K562 (cell line): Measurements from ENCODE around the gene RNF44. TPM values are rescaled to one million over a fixed set of nuclear protein-coding genes. Genes with fewer than 3 reads are reported as not detected.

Source experiments
- ARID3B ChIP-seq: fragments of 250-450 bp; sonication (Bioruptor Pico); IDR thresholded peaks from 2 replicates; pipeline ENCODE4 v1.4.0; 2020; ENCODE audit warnings: borderline replicate concordance
- EP400 ChIP-seq: fragments of 450-650 bp; IDR thresholded peaks from 2 replicates; pipeline ENCODE4 v1.6.1; 2017; ENCODE audit warnings: antibody characterized with exemption, mild to moderate bottlenecking, moderate library complexity
- HDAC1 ChIP-seq, 2 experiments: fragments of 450-650 bp; IDR thresholded peaks; 2 replicates each; pipeline ENCODE4 v1.6.1; 2016 to 2017; ENCODE audit warnings: inconsistent platforms in 1 of 2, mild to moderate bottlenecking in 1 of 2, moderate library complexity in 1 of 2
- HNRNPH1 ChIP-seq: fragments of 200-400 bp; formaldehyde crosslinking; optimal IDR thresholded peaks from 2 replicates; pipeline ENCODE3; 2017; ENCODE audit warnings: low read depth, mild to moderate bottlenecking, low read length, moderate library complexity
- MAFF ChIP-seq: IDR thresholded peaks from 2 replicates; pipeline ENCODE4 v1.6.1; 2012; ENCODE audit warnings: low read length, improper control_type of control experiment
- MTF1 ChIP-seq: fragments of 250-450 bp; sonication (Bioruptor Pico); IDR thresholded peaks from 2 replicates; pipeline ENCODE4 v1.9.0; 2021; ENCODE audit warnings: moderate library complexity, mild to moderate bottlenecking, inconsistent platforms, borderline replicate concordance
- TCF15 ChIP-seq: fragments of 250-450 bp; sonication (Bioruptor Pico); IDR thresholded peaks from 2 replicates; pipeline ENCODE4 v1.8.0; 2022; ENCODE audit warnings: moderate library complexity, mild to moderate bottlenecking, inconsistent platforms
- VEZF1 ChIP-seq: fragments of 200-800 bp; sonication (Bioruptor generic); IDR thresholded peaks from 2 replicates; pipeline ENCODE4 v1.6.1; 2017; ENCODE audit warnings: missing genetic modification characterization, missing compliant biosample characterization
- ZNF318 ChIP-seq, 2 experiments: fragments of 450-650 bp; IDR thresholded peaks; 2 replicates each; pipeline ENCODE4 v1.6.1; 2016; ENCODE audit warnings: mild to moderate bottlenecking in 2 of 2, borderline replicate concordance in 1 of 2, low read depth in 1 of 2, moderate library complexity in 1 of 2
- ZNF507 ChIP-seq: conservative IDR thresholded peaks from 2 replicates; pipeline ENCODE4 v1.6.1; 2017; ENCODE audit warnings: missing genetic modification characterization, missing compliant biosample characterization
- ZNF785 ChIP-seq: fragments of 250-450 bp; sonication (Bioruptor Pico); IDR thresholded peaks from 2 replicates; pipeline ENCODE4 v1.4.0; 2020; ENCODE audit warnings: mild to moderate bottlenecking
- polyA plus RNA-seq, 8 experiments: library from polyadenylated mRNA; depleted of rRNA in 4 of 8; stranded (reverse) in 5 of 8; unstranded in 3 of 8; fragments of >200 nt; fragmentation: Nextera tagmentation in 2 of 8; fragmentation: Illumina TruSeq in 1 of 8; extraction: Ambion mirVana in 2 of 8; extraction: Trizol in 1 of 8; gene quantifications; 2 replicates each; pipeline versions ENCODE4 v1.2.1 to v1.2.3, GENCODE V29; 2011 to 2014; ENCODE audit warnings: inconsistent platforms in 1 of 8, missing spikeins in 1 of 8
- total RNA-seq, 7 experiments: library from RNA; depleted of rRNA in 6 of 7; stranded (reverse); fragments of >200 nt in 6 of 7; fragmentation: Illumina TruSeq in 2 of 7; extraction: Trizol in 2 of 7; gene quantifications; 2 replicates each; pipeline versions ENCODE4 v1.2.1 to v1.2.3, GENCODE V29; 2011 to 2021; ENCODE audit warnings: low replicate concordance in 1 of 7

Gene RNF44
- total and polyA plus RNA-seq, 9 of the 15 experiments (the other 6 are each of a cell fraction or from before 2014, with no cell fraction given), result 1.6 to 82.6 (median 7.4) TPM

GRCh38 chr5:176540476-176540899 is 3.3 kb upstream of the RNF44 start (continued):
- TF ChIP-seq EP400 (peak; percentile 92), ZNF318 (IDR thresholded peaks at IDR 0.05; ENCODE audit: borderline replicate concordance in 1 of 2, low read depth in 1 of 2) (no peak), ZNF507 (tag) (no peak), VEZF1 (no peak), MTF1 (CRISPR knock-in tag) (no peak), HNRNPH1 (no peak), ARID3B (peak; percentile 89), TCF15 (CRISPR knock-in tag) (0 out of 2 replicates have a peak, but pooled peaks have one; percentile 30), MAFF (no peak), ZNF785 (CRISPR knock-in tag) (0 out of 2 replicates have a peak, but pooled peaks have one; percentile 53), HDAC1 (IDR thresholded peaks at IDR 0.05) (no peak)
